HG02610 (cell line): Measurements from ENCODE around the gene BET1.
"Not testable (repeated sequence)": the region's sequence is repeated elsewhere in the genome, so short reads cannot be mapped to it uniquely, and the experiment has no call there.

Experiments
- ATAC-seq: cut with Tn5 transposase; IDR thresholded peaks from one replicate; pipeline ENCODE4 v1.9.1; 2021; ENCODE audit warnings: mild to moderate bottlenecking, moderate library complexity; ENCODE audit not compliant: unreplicated experiment

The BET1 gene

GRCh38 chr7:94004024-94004951, at the start of gene BET1:
BET1 (minus strand) TSS chr7:94004355; CDS start chr7:94004216, 139 bp downstream.
- peak; percentile 93 for ATAC-seq

GRCh38 chr7:94053532-94053931, 49.4 kb upstream of the BET1 start:
- no peak for ATAC-seq

- ATAC-seq: no peak
Observed at GRCh38 chr7:94052398-94053180, 48.4 kb upstream of the BET1 start.

GRCh38 chr7:94050046-94050445, 45.9 kb upstream of the BET1 start:
- ATAC-seq: peak; percentile 71

GRCh38 chr7:94049615-94050014, 45.5 kb upstream of the BET1 start:
- ATAC-seq: no peak

GRCh38 chr7:94048755-94049154, 44.6 kb upstream of the BET1 start:
- no peak for ATAC-seq

- no peak for ATAC-seq
Observed at GRCh38 chr7:94047956-94048355, 43.8 kb upstream of the BET1 start.

- no peak for ATAC-seq
Observed at GRCh38 chr7:94045581-94045980, 41.4 kb upstream of the BET1 start.

- ATAC-seq: peak; percentile 84
Observed at GRCh38 chr7:94044806-94045205, 40.7 kb upstream of the BET1 start.

- ATAC-seq: no peak
Observed at GRCh38 chr7:94043299-94043698, 39.1 kb upstream of the BET1 start.

GRCh38 chr7:94042381-94042780, 38.2 kb upstream of the BET1 start:
- ATAC-seq: no peak

GRCh38 chr7:94041529-94041928, 37.4 kb upstream of the BET1 start:
- no peak for ATAC-seq

GRCh38 chr7:94040254-94040653, 36.1 kb upstream of the BET1 start:
- ATAC-seq: no peak

- ATAC-seq: no peak
Observed at GRCh38 chr7:94039368-94040035, 35.3 kb upstream of the BET1 start.

GRCh38 chr7:94031865-94032264, 27.7 kb upstream of the BET1 start:
- ATAC-seq: no peak

- ATAC-seq: no peak
Observed at GRCh38 chr7:94030634-94031033, 26.5 kb upstream of the BET1 start.

- ATAC-seq: no peak
Observed at GRCh38 chr7:94029976-94030375, 25.8 kb upstream of the BET1 start.

- ATAC-seq: peak; percentile 70
Observed at GRCh38 chr7:94028768-94029167, 24.6 kb upstream of the BET1 start.

GRCh38 chr7:94026619-94027018, 22.5 kb upstream of the BET1 start:
- not testable (repeated sequence) for ATAC-seq

- no peak for ATAC-seq
Observed at GRCh38 chr7:94022550-94022949, 18.4 kb upstream of the BET1 start.

- no peak for ATAC-seq
Observed at GRCh38 chr7:94016786-94017185, 12.6 kb upstream of the BET1 start.
